NCI-H2196 (cell line): ENCODE results near the gene PLXNA4.
A peak's percentile ranks its signal among the peaks of the same experiment; 100 is the strongest.

Experiments used
- DNase-seq: peaks from one replicate; lab custom pipeline; 2025; ENCODE audit not compliant: unreplicated experiment; lab: John Stamatoyannopoulos, UW

The PLXNA4 gene

GRCh38 chr7:132423594-132424200, 152.6 kb downstream of the PLXNA4 start:
- no peak for DNase-seq

- no peak for DNase-seq
Measured at GRCh38 chr7:132422502-132423111, 153.7 kb downstream of the PLXNA4 start.

GRCh38 chr7:132420527-132420926, 155.7 kb downstream of the PLXNA4 start:
- DNase-seq, result no peak

GRCh38 chr7:132419542-132419941, 156.7 kb downstream of the PLXNA4 start:
- DNase-seq, result no peak

GRCh38 chr7:132418840-132419239, 157.4 kb downstream of the PLXNA4 start:
- no peak for DNase-seq

GRCh38 chr7:132417103-132417906, 159.0 kb downstream of the PLXNA4 start:
- no peak for DNase-seq

- DNase-seq, result no peak
Measured at GRCh38 chr7:132416395-132416794, 159.9 kb downstream of the PLXNA4 start.

- DNase-seq, result no peak
Measured at GRCh38 chr7:132415259-132415658, 161.0 kb downstream of the PLXNA4 start.

- DNase-seq, result no peak
Measured at GRCh38 chr7:132414857-132415256, 161.4 kb downstream of the PLXNA4 start.

- peak; percentile 14 for DNase-seq
Measured at GRCh38 chr7:132412435-132412834, 163.8 kb downstream of the PLXNA4 start.

- no peak for DNase-seq
Measured at GRCh38 chr7:132410861-132411541, 165.3 kb downstream of the PLXNA4 start.

- no peak for DNase-seq
Measured at GRCh38 chr7:132410385-132410784, 165.9 kb downstream of the PLXNA4 start.

GRCh38 chr7:132407764-132408163, 168.5 kb downstream of the PLXNA4 start:
- no peak for DNase-seq

- DNase-seq, result no peak
Measured at GRCh38 chr7:132406039-132406438, 170.2 kb downstream of the PLXNA4 start.

- no peak for DNase-seq
Measured at GRCh38 chr7:132404261-132404660, 172.0 kb downstream of the PLXNA4 start.

- DNase-seq, result no peak
Measured at GRCh38 chr7:132403465-132404110, 172.7 kb downstream of the PLXNA4 start.

GRCh38 chr7:132402751-132403245, 173.5 kb downstream of the PLXNA4 start:
- DNase-seq, result peak; percentile 38

- DNase-seq, result no peak
Measured at GRCh38 chr7:132402096-132402495, 174.2 kb downstream of the PLXNA4 start.

- DNase-seq, result no peak
Measured at GRCh38 chr7:132400561-132401142, 175.6 kb downstream of the PLXNA4 start.

- no peak for DNase-seq
Measured at GRCh38 chr7:132399367-132399766, 176.9 kb downstream of the PLXNA4 start.
